Caco-2 (cell line): ENCODE measurements around the gene SBF2. TPM values are rescaled to one million over a fixed set of nuclear protein-coding genes. Genes with fewer than 3 reads are reported as not detected.

Experiments used
- BruUV-seq: library from RNA; stranded (reverse); fragments of 400-500 nt; replicated peaks from 2 replicates; lab custom pipeline; 2021; lab: Mats Ljungman, UMichigan
- CTCF ChIA-PET: fragments of 300-600 bp; sonication (Branson Sonifier 250); formaldehyde crosslinking; loops from one replicate; lab custom pipeline; 2022; ENCODE audit warnings: antibody characterized with exemption; lab: Charles Lee
- POLR2A ChIA-PET: fragments of 300-600 bp; sonication (Branson Sonifier 250); formaldehyde crosslinking; loops from one replicate; lab custom pipeline; 2022; ENCODE audit warnings: antibody characterized with exemption; lab: Charles Lee
- DNase-seq, 2 experiments: peaks; one replicate each; pipeline versions ENCODE4 v3.0.0 to v3.0.0-alpha.2; 2020 to 2022
- H3K27me3 ChIP-seq: replicated peaks from 2 replicates; pipeline ENCODE4 v1.6.0; 2011; ENCODE audit warnings: low read length; ENCODE audit not compliant: control insufficient read depth, insufficient read depth
- H3K36me3 ChIP-seq: 2 replicates; pipeline ENCODE4 v1.5.1; 2011; ENCODE audit warnings: low read length; ENCODE audit not compliant: control insufficient read depth, insufficient read depth
- H3K4me1 ChIP-seq: fragments of 250-450 bp; sonication (Bioruptor Pico); 2 replicates; pipeline ENCODE4 v1.5.1; 2020; ENCODE audit warnings: mild to moderate bottlenecking
- H3K4me3 ChIP-seq: 2 replicates; pipeline ENCODE4 v1.5.1; 2011; ENCODE audit warnings: low read depth, mild to moderate bottlenecking, control low read depth, low read length
- H3K9me3 ChIP-seq: fragments of 250-450 bp; sonication (Bioruptor Pico); 2 replicates; pipeline ENCODE4 v1.5.1; 2020; ENCODE audit warnings: mild to moderate bottlenecking, moderate library complexity
- H3K27ac Mint-ChIP-seq: one replicate; pipeline ENCODE4 v1.8.0; 2022; ENCODE audit warnings: mixed read lengths; ENCODE audit not compliant: unreplicated experiment
- H3K27me3 Mint-ChIP-seq: one replicate; pipeline ENCODE4 v1.8.0; 2022; ENCODE audit warnings: mixed read lengths; ENCODE audit not compliant: insufficient read depth, unreplicated experiment
- H3K36me3 Mint-ChIP-seq: one replicate; pipeline ENCODE4 v1.8.0; 2022; ENCODE audit warnings: mild to moderate bottlenecking, mixed read lengths; ENCODE audit not compliant: insufficient read depth, unreplicated experiment
- H3K4me1 Mint-ChIP-seq: one replicate; pipeline ENCODE4 v1.8.0; 2022; ENCODE audit warnings: low read depth, mixed read lengths; ENCODE audit not compliant: unreplicated experiment
- H3K4me3 Mint-ChIP-seq: one replicate; pipeline ENCODE4 v1.8.0; 2022; ENCODE audit warnings: mild to moderate bottlenecking, moderate library complexity, mixed read lengths; ENCODE audit not compliant: unreplicated experiment
- H3K9me3 Mint-ChIP-seq: one replicate; pipeline ENCODE4 v1.8.0; 2022; ENCODE audit warnings: mixed read lengths; ENCODE audit not compliant: unreplicated experiment
- intact Hi-C: fragments of 100-400 bp; cut with micrococcal nuclease; formaldehyde crosslinking; loops from one replicate; pipeline ENCODE4 v1.10.0; 2022; ENCODE audit not compliant: unreplicated experiment
- total RNA-seq: library from RNA; stranded (reverse); gene quantifications from 2 replicates; pipeline ENCODE4 v1.2.3, GENCODE V29; 2022
- TF ChIP-seq, protein P1 (sequence below), 2 experiments: fragments of 200-600 bp in 1 of 2; IDR thresholded peaks; 1 replicate in 1 of 2; 2 replicates in 1 of 2; pipeline versions ENCODE4 v1.5.1 to v1.8.0; 2011 to 2022; ENCODE audit warnings: antibody characterized with exemption in 1 of 2, control low read depth in 1 of 2, inconsistent platforms in 1 of 2, low read depth in 1 of 2, low read length in 1 of 2, mild to moderate bottlenecking in 1 of 2, moderate library complexity in 1 of 2; ENCODE audit not compliant: insufficient read depth in 1 of 2, severe bottlenecking in 1 of 2, unreplicated experiment in 1 of 2

SBF2 gene
- total RNA-seq, 1 experiment from 2014 or later = 72.2 TPM

- H3K27ac Mint-ChIP-seq = no peak overlapping the region
- H3K9me3 Mint-ChIP-seq = no peaks in the 10 kb centered on the region
- no peaks in the 10 kb centered on the region for H3K36me3 ChIP-seq
- CTCF ChIA-PET = no interaction called here
- peaks cover 24% of the 10 kb centered on the region for H3K4me1 Mint-ChIP-seq
- BruUV-seq = no TSS peak
- no peaks in the 10 kb centered on the region for H3K9me3 ChIP-seq
- H3K4me3 ChIP-seq = no peak overlapping the region
- POLR2A ChIA-PET = no interaction called here
- H3K4me3 Mint-ChIP-seq = no peak overlapping the region
- DNase-seq = no peak
- H3K27me3 ChIP-seq = no peaks in the 10 kb centered on the region
- intact Hi-C loops = no loop called here
- TF ChIP-seq, protein P1, sequence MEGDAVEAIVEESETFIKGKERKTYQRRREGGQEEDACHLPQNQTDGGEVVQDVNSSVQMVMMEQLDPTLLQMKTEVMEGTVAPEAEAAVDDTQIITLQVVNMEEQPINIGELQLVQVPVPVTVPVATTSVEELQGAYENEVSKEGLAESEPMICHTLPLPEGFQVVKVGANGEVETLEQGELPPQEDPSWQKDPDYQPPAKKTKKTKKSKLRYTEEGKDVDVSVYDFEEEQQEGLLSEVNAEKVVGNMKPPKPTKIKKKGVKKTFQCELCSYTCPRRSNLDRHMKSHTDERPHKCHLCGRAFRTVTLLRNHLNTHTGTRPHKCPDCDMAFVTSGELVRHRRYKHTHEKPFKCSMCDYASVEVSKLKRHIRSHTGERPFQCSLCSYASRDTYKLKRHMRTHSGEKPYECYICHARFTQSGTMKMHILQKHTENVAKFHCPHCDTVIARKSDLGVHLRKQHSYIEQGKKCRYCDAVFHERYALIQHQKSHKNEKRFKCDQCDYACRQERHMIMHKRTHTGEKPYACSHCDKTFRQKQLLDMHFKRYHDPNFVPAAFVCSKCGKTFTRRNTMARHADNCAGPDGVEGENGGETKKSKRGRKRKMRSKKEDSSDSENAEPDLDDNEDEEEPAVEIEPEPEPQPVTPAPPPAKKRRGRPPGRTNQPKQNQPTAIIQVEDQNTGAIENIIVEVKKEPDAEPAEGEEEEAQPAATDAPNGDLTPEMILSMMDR (IDR thresholded peaks at IDR 0.05; ENCODE audit: insufficient read depth in 1 of 2, low read depth in 1 of 2, low read length in 1 of 2, severe bottlenecking in 1 of 2, unreplicated experiment in 1 of 2) = no peak
- peaks cover 18% of the 10 kb centered on the region for H3K4me1 ChIP-seq
- H3K36me3 Mint-ChIP-seq = peaks cover 5% of the 10 kb centered on the region
- H3K27me3 Mint-ChIP-seq = no peaks in the 10 kb centered on the region
These were observed 270.8 kb downstream of the SBF2 start for GRCh38 chr11:10023212-10023611.

GRCh38 chr11:10022764-10023163 is 271.3 kb downstream of the SBF2 start:
- no TSS peak for BruUV-seq
- intact Hi-C loops = no loop called here
- POLR2A ChIA-PET = no interaction called here
- Mint-ChIP-seq H3K27ac (no peak overlapping the region), H3K36me3 (peaks cover 5% of the 10 kb centered on the region), H3K4me1 (peaks cover 24% of the 10 kb centered on the region), H3K4me3 (no peak overlapping the region), H3K27me3 (no peaks in the 10 kb centered on the region), H3K9me3 (no peaks in the 10 kb centered on the region)
- Histone ChIP-seq H3K9me3 (no peaks in the 10 kb centered on the region), H3K27me3 (no peaks in the 10 kb centered on the region), H3K4me1 (peaks cover 18% of the 10 kb centered on the region), H3K36me3 (no peaks in the 10 kb centered on the region), H3K4me3 (no peak overlapping the region)
- TF ChIP-seq, protein P1 (IDR thresholded peaks at IDR 0.05; ENCODE audit: insufficient read depth in 1 of 2, low read depth in 1 of 2, low read length in 1 of 2, severe bottlenecking in 1 of 2, unreplicated experiment in 1 of 2) = no peak
- CTCF ChIA-PET = no interaction called here
- DNase-seq = no peak

DNA sequence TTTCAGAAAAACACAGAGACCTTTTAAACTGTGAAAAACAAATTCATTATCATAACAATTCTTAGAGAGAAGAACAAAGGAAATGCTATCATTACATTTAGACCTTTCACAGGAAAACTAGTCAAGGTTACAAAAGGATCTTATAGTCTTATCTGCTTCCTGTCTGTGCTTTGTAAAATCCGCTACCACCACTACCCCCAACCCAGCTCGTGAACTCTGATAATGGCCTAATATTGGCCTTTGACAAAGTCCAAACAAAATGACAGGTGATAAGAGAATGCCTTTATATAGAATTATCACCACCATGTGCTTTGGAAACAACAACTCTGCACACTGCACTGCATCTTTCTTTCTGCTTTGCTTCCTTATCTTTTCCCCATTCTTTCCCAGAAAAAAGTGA is 272.5 kb downstream of the SBF2 start:
- Mint-ChIP-seq H3K4me3 (no peak overlapping the region), H3K4me1 (peaks cover 24% of the 10 kb centered on the region), H3K27ac (no peak overlapping the region), H3K27me3 (no peaks in the 10 kb centered on the region), H3K9me3 (no peaks in the 10 kb centered on the region), H3K36me3 (peaks cover 5% of the 10 kb centered on the region)
- BruUV-seq = no TSS peak
- no peaks in the 10 kb centered on the region for H3K36me3 ChIP-seq
- intact Hi-C loops = no loop called here
- POLR2A ChIA-PET = no interaction called here
- peak in 1 of 2 experiments; percentile 10 for DNase-seq
- CTCF ChIA-PET = interaction anchor here (0.7 kb wide), 1 partner anchor 49 kb away, joined by 3 read pairs; no protein-coding TSS in a partner anchor
- TF ChIP-seq, protein P1 (IDR thresholded peaks at IDR 0.05; ENCODE audit: insufficient read depth in 1 of 2, low read depth in 1 of 2, low read length in 1 of 2, severe bottlenecking in 1 of 2, unreplicated experiment in 1 of 2) = no peak
- H3K9me3 ChIP-seq = no peaks in the 10 kb centered on the region
- no peaks in the 10 kb centered on the region for H3K27me3 ChIP-seq
- no peak overlapping the region for H3K4me3 ChIP-seq
- H3K4me1 ChIP-seq = peaks cover 18% of the 10 kb centered on the region
